ENCODE results near the gene GZF1. TPM values are rescaled to one million over a fixed set of nuclear protein-coding genes. Genes with fewer than 3 reads are reported as not detected.

Gene GZF1
- total and polyA plus RNA-seq, 5 donors = 10.4 to 24.8 (median 20.6) TPM

- no peaks in the 10 kb centered on the region for H3K4me1 ChIP-seq (ENCODE audit: control insufficient read depth, insufficient read depth, low read length)
- DNase-seq = peak; percentile 39 to 78 (median 78)
- WGBS = under 1% methylated on average over 58 of the region's 58 CpGs
- H3K27me3 ChIP-seq (ENCODE audit: control insufficient read depth, insufficient read depth) = no peaks in the 10 kb centered on the region
- peak; percentile 59 to 63 for ATAC-seq
- peak overlapping the region; percentile 58 for H3K27ac ChIP-seq (ENCODE audit: low read length)
- no peaks in the 10 kb centered on the region for H3K9me3 ChIP-seq (ENCODE audit: control insufficient read depth, low read length)
- peak overlapping the region; percentile 87 for H3K4me3 ChIP-seq (ENCODE audit: low read length)
- intact Hi-C loops (cut with DNase I) = no loop called here
Observed at GRCh38 chr20:23419995-23420901, 58.3 kb downstream of the GZF1 start.

GRCh38 chr20:23420943-23421931 is 59.3 kb downstream of the GZF1 start, which contains the start of gene NAPB:
Gene NAPB, minus strand, starts transcription at chr20:23421488. Its CDS starts 86 bp downstream, at chr20:23421402.
- WGBS = under 1% methylated on average over 64 of the region's 64 CpGs
- Histone ChIP-seq H3K4me1 (ENCODE audit: control insufficient read depth, insufficient read depth, low read length) (no peaks in the 10 kb centered on the region), H3K4me3 (ENCODE audit: low read length) (peak within 1 kb of the TSS; percentile 87), H3K27me3 (ENCODE audit: control insufficient read depth, insufficient read depth) (no peaks in the 10 kb centered on the region), H3K27ac (ENCODE audit: low read length) (peak within 1 kb of the TSS; percentile 58), H3K9me3 (ENCODE audit: control insufficient read depth, low read length) (no peaks in the 10 kb centered on the region)
- intact Hi-C loops (cut with DNase I) = no loop called here
- ATAC-seq (peak; percentile 99), DNase-seq (peak; percentile 97 to 99 (median 99))

Other genes with a start within 250 kb of the GZF1 start
- 10 to 100 TPM in 1 of 4 donors, 1 to 10 TPM in 3; 7.4 to 16.9 (median 8.7) TPM for gene NXT1, start 11.4 kb upstream of the GZF1 start, total RNA-seq
- 9.7 TPM for gene NXT1, start 11.4 kb upstream of the GZF1 start, polyA plus RNA-seq
- 1 to 10 TPM; 6.7 to 8.7 (median 7.8) TPM for gene NAPB, start 59.3 kb downstream of the GZF1 start, total RNA-seq
- gene NAPB, start 59.3 kb downstream of the GZF1 start, polyA plus RNA-seq = 4.3 TPM
- gene CSTL1, start 77.5 kb downstream of the GZF1 start, total RNA-seq = not detected
- not detected for gene CSTL1, start 77.5 kb downstream of the GZF1 start, polyA plus RNA-seq
- gene CST11, start 90.7 kb downstream of the GZF1 start, total RNA-seq = not detected
- gene CST11, start 90.7 kb downstream of the GZF1 start, polyA plus RNA-seq = not detected
- gene CST8, start 128.9 kb downstream of the GZF1 start, total RNA-seq = not detected
- gene CST8, start 128.9 kb downstream of the GZF1 start, polyA plus RNA-seq = not detected
- gene CST9L, start 206.3 kb downstream of the GZF1 start, total RNA-seq = not detected
- not detected for gene CST9L, start 206.3 kb downstream of the GZF1 start, polyA plus RNA-seq
- gene CST9, start 243.7 kb downstream of the GZF1 start, total RNA-seq = not detected
- not detected for gene CST9, start 243.7 kb downstream of the GZF1 start, polyA plus RNA-seq